RPMI7951 (cell line): ENCODE data around the gene ZFR2. TPM values are rescaled to one million over a fixed set of nuclear protein-coding genes. Genes with fewer than 3 reads are reported as not detected.

Experiments
- DNase-seq: peaks from one replicate; pipeline ENCODE4 v3.0.0-alpha.2; 2012; ENCODE audit warnings: low read depth
- total RNA-seq: library from RNA; depleted of rRNA; stranded (reverse); fragments of >200 nt; shearing (Covaris generic); gene quantifications from 2 replicates; pipeline ENCODE4 v1.2.3, GENCODE V29; 2014

ZFR2 gene
- total RNA-seq, 1 experiment from 2014 or later, result not detected

DNA sequence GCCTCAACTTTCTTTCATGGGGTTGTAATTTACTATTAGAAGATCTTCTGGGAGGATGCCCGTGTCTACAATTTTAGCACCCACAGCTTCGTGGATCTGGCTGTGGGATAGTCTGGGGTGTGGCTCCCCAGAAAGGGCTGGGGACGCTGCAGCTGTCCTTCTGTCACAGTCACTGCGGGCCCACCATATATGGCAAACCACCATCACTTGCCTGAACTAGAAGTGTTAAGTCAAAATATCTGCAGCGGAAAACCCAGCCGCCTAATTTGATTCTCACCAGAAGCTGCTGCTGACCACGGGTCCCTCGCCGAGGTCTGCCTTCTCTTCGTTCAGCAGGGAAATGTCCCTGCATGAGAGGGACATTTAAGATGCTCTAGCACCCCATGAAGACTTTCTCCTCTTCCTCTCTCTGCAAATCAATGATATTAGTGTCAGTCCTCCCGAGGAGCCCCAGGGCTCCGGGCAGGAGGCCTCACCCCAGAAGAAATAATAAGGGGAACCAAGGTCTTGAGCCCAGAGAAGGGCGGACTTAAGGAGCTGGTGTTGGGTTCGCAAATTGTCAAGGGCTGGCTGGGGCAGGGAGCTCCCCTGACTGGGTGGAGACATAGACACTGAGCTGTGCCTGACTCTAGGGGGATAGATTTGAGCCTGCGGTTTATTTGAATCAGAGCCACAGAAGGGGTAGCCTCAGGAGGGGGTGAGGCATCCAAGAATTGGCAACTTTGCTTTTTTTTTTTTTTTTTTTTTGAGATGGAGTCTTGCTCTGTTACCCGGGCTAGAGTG, 79.7 kb downstream of the ZFR2 start:
- DNase-seq, result no peak

DNA sequence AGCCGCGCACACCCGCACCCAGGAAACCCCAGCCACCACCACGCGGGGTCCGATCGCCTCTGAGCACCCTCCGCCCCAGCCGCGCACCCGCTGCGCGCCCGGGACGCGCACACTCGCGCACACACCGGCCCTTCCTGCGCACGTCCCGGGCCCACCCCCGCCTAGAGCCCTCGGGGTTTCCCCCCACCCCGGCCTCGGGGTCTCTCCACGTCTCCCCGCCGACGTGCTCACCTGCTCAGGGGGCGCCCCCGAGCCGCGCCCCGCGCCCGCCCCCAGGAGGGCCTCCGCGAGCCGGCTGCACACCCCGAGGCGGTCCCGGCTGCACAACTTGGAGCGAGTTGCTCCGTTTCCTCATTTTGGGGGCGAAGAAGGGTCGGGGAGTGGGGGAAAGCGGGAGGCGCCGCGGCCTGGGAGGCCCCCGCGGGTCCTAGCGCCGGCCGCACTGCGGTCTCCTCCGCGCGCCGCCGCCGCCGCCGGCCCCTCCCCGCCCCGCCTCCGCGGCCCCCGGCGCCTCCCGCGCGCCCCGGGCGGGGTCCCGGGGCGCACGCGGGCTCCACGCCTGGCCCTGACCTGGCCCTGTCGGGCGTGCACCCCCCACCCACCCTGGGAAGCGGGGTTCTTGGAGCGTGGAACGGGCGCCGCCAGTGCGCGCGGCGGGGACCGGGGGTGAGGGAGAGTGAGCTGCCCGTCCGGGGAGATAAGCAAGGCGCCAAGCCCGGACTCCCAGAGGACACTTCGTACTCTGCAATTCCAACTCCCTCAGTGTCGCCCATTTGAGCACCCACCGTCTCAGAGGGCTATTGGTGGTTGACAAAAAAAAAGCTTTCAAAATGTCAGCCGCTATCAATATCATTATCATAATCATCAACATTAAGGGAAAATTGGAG, 82.7 kb downstream of the ZFR2 start, which contains the start of gene MATK:
Gene MATK, minus strand, starts transcription at position 444 of the 887 bp plus-strand sequence. CDS start 1,246 bp downstream, outside the sequence.
- DNase-seq, result no peak

DNA sequence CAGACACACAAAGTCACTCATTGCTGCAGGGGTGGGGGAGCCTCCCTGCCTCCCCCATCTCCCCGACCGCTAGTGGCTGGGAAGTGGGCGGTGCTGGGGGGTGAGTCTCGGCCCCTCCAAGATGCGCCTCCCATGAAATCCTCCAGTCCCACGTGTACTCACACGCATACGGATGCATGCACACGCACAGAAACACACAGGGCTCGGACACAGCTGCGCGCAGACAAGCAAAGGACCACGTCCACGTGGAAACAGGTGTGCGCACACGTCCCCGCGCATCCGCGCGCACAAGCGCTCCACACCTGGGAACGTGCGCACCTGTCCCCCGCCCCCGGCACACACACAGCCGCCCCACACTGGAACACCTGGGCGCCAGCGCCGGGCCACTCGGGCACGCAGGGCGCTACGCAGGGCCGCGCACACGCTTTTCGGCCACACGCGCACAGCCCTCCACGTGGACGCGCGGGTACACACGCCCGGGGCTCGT, 83.3 kb downstream of the ZFR2 start:
- no peak for DNase-seq

DNA sequence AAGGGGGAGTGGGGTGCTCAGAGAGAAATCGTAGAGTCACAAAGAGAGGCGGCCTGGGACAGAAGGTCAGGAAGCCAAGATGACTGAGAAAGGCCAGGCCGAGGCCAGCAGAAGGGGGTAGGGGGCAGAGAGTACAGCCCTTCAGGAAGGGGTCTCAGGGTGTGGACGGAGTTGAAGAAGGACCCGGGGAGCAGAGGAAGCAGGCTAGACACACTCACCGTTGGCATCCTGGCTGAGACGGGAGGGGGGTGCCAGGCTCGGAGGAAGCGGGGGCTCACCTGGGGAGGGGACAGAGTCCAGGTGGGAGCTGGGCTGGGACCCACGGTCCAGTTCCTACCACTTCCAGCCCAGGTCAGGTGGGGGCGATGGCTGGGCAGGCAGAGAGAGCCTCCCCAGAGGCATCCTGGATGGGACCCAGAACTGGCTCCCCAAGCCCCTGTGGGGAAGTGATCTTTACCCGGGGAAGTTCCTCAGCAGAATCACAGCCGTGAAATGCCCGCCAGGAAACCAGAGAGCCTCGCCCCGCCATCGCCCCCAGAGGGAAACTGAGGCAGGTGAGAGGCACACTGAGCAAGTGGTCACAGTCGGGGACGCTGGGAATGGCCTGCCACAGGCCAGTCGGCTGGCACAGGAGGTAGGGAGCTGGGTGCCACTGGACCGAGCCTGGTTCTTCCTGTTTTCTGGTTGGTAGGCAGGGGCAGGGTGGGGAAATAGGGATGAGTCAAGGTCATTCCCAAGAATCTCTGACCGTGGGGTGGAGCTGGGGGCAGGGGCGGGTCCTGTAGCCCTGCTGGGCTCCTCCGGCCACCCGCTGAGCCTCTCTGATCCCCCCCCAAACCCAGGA, 84.0 kb downstream of the ZFR2 start:
- no peak for DNase-seq

DNA sequence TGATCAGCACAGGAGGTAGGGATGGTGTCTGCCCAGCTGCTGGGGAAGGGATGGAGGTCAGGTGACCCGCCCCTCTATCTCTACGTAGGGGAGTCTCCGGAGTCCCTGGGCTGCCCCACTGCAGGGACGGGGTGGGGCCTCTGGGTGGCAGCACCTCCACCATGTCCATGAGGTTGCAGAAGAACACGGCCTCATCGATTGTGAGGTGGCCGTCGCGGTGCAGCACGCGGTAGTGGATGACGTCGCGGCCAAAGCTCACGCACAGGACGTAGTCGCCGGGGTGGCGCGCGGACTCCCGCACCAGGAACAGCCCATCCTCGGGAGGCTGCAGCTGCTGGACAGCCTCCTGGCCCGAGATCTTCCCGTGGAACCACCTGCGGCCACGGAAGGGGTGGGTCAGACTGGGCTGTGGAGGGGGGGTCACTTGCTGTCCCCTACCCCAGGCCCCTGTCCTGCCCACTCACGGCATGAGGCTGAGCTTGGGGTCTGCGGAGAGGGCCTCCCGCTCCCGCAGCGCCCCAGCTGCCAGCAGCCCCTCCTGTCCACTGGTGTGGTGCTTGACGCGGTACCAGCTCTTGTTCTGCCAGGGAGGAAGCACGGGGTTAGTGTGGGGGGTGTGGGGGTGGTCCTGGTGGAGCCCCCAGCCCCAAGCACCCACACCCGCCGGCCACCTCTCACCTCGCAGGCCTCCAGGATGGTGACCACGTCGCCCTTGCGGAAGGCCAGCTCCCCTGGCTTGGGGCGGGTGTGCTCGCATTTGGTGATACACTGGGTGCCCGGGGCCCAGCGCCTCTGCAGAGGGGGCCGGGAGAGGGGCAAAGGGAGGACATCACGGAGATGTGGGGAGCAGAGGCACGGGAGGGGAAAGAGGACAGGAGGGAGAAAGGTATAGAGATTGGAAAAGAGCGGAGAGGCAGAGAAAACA, 84.9 kb downstream of the ZFR2 start:
- DNase-seq, result no peak

DNA sequence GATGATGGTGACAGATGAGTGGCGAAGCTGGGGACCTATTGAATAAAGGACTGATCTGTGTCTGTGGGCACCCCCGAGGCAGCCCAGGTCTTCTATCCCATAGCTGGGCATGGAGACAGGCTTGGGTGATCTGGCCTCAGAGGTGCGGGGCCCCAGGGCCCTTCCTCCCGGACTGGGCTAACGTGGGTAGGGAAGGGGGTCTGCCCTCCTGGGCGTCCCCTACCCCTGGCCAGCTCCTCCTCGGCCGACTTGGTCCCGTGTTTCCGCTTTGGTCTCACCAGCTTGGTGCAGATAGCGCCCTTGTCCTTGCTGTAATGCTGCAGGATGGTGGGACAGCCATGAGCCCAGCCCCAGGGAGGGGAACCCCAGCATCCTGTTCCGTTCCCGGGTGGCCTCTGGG, 85.9 kb downstream of the ZFR2 start:
- DNase-seq, result no peak

DNA sequence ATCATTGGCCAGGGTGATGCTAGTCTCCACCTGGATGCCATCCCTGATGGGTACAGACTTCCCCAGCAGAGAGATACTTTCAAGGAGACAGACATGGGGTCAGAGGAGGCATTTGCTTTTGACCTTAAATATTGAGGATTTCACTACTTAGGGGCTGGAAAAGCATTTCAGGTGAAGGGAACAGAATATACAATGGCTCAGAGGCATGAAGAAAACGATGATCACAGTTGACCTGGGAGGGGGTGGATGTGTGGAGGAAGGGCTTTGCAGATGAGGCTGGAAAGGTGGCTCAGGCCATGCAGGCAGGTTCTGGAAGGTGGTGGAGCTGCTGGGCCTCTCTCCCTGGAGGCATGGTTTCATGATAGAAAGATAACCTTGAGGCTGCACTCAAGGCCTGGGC, 86.5 kb downstream of the ZFR2 start:
- DNase-seq, result no peak

DNA sequence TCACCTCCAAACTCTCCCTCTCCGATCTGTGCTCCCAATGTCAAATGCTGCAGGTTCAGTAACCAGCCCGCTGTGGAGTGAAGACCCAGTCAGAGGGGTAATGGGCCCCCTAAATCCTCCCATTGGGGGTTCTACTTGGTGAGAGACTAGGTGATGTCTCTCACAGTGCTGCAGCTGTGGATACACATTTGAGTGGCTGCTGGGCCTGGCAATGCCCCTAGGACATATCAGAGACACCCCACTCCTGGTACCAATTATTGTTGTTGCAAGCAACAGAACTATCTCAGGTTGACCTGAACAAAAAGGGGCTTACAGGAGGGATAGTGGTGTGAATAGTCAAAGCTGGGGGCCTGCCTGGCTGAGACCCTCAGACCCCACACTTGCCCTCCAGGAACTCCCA, 87.2 kb downstream of the ZFR2 start:
- no peak for DNase-seq

DNA sequence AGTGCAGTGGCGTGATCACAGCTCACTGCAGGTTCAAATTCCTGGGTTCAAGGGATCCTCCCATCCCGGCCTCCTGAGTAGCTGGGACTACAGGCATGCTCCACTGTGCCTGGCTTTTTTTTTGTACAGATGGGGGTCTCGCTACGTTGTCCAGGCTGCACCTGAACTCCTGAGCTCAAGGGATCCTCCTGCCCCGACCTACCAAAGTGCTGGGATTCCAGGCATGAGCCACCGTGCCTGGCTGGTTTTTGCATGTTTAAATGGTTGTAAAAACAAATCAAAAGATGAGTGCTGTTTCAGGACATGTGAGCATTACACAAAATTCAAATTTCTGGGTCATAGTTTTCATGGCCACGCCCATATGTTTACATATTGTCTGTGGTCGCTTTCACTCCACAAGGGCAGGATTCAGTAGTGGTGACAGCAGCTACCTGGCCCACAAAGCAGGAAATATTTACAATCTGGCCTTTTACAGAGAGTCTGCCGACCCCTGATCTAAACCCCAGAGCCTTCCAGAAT, 88.0 kb downstream of the ZFR2 start:
- DNase-seq, result no peak

DNA sequence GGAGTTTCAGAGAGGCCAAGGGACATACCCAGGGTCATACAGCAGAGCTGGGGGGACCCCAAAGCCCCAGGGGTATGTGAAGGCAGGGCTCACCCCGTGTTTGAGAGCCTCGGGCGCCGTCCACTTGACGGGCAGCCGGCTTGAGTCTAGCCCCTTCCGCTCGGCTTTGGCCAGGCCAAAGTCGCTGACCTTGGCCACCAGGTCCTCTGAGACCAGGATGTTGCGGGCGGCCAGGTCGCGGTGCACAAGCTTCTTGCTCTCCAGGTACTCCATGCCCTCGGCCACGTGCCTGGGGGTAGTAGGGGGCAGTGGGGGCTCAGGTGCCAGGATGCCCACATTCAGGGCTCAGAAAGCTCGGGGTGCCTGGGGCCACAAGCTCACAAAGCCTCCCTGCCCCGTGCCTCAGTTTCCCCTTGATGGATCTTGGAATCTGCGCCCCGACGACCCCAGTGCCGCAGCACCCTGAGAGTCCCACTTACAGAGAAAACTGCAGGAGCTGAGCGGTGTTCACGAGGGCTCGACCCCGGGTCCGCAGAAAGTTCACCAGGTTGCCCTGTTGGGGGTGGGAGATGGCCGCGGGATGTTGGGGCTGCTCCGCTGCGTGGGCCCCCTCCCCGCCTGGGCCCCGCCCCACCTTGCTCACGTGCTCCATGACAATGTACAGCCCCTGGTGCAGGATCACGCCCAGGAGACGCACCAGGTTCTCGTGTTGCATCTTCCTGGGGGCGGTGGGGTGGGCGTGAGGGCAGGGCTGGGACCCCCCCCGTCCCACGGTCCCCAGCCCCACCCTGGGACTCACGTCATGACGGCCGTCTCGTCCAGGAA, 89.7 kb downstream of the ZFR2 start:
- DNase-seq, result no peak

DNA sequence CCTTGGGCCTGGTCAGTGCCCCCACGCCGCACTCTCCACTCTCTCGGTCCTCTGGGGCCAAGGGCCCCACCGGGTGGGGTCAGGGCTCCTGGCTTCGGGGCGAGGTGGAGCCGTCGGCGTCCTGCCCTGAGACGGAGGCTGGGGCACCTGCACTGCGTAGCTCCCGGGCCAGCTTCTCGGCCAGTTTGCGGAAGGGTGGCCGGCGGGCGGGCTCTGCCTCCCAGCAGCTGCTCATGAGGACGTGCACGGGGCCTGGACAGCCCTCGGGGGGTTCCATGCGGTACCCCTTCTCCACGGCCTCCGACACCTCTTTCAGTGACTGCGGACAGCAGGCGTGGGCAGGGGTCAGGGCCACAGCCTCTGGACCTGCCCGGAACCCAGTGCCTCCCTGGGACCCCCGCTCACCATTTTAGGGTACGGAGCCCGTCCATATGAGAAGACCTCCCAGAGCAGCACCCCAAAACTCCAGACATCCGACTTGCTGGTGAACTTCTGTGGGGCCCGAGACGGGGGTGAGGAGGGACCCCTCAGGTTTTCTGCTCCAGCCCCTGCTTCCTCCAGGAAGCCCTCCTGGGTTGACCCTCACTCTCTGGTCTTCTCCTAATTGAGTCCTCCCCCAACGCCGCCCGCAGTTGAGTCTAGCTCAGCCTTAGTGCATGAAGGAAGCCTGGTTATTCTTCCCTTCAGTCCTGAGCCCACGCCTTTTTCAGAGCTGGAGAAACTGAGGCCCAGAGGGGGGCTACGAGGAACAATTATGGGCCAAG, 90.6 kb downstream of the ZFR2 start:
- DNase-seq, result no peak

DNA sequence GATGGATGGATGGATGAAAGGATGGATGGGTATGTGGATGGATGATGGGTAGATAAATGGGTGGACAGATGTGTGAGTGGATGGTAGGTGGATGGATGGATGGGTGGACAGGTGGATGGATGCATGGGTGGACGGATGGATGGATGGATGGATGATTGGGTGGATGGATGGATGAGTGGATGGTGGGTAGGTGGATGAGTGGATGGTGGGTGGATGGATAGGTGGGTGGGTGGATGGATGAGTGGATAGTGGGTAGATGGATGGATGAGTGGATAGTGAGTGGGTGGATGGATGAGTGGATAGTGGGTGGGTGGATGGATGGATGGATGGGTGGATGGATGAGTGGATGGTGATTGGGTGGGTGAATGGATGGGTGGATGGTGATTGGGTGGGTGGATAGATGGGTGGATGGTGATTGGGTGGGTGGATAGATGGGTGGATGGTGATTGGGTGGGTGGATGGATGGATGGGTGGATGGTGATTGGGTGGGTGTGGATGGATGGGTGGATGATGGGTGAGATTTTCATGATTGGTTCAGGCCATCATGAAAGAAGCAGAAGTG, 92.3 kb downstream of the ZFR2 start:
- DNase-seq, result no peak

DNA sequence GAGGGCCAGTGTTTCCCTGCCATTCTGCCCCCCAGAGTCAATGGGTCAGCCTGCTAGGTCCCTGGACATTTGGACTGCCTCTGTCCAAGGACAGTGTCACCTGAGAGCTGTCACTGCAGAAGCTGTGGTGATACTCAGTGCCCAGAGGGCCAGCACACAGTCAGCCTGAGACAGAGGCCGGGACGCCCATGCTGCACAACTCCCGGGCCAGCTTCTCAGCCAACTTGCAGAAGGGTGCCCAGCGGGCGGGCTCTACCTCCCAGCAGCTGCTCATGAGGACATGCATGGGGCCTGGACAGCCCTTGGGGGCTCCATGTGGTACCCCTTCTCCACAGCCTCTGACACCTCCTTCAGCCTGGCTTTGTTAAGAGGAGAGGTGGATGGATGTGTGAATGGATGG, 93.0 kb downstream of the ZFR2 start:
- no peak for DNase-seq

DNA sequence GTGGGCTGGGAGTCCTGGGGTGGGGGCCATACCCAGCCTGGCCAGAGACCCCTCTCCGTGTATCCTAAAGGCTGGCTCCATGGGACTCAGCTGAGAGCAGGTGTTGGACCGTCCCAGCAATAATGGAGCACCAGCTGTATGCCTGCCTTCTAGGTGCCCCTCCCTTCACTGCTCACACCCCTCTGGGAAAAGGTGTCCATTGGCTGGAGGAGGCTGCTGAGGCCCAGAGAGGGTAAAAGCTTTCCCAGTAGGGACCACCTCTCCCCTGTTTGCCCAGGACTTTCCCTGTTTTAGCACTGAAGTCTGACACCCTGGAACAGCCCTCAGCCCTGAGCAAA, 93.5 kb downstream of the ZFR2 start:
- DNase-seq, result no peak

DNA sequence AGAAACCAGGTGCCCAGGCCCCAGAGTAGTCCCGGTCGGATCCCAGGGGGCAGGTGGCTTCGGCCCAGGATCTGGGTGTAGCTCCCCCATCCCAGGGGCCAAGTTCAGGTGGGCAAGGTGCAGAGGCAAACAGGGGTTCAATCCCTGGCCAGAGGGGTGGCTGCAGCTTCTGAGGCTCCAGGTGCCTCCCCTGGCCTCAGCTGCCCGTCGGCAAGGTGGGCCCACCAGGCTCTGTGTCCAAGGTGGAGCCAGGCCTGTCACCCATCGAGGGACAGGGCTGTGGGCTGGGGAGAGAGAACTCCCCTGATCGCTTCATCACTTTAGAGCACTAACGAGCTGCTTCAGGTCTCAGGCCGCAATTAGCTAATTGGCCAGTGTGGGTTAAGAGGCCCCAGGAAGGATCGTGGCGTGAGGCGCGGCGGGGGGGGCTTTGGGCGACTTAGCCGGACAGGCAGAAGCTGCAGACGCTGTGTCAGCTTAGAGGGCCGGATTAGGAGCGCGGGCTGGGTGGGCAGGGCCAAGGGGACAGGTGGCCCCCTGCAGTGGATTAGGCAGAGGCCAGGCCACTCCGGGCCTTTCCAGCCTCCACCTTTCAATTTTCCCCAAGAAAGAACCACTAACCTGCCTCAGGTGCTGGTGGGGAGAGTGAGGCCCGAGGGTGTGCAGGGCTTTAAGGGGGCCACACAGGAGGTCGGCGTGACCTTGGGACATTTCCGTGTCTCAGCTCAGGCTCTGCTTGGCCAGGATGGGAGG, 94.0 kb downstream of the ZFR2 start:
- DNase-seq, result no peak

DNA sequence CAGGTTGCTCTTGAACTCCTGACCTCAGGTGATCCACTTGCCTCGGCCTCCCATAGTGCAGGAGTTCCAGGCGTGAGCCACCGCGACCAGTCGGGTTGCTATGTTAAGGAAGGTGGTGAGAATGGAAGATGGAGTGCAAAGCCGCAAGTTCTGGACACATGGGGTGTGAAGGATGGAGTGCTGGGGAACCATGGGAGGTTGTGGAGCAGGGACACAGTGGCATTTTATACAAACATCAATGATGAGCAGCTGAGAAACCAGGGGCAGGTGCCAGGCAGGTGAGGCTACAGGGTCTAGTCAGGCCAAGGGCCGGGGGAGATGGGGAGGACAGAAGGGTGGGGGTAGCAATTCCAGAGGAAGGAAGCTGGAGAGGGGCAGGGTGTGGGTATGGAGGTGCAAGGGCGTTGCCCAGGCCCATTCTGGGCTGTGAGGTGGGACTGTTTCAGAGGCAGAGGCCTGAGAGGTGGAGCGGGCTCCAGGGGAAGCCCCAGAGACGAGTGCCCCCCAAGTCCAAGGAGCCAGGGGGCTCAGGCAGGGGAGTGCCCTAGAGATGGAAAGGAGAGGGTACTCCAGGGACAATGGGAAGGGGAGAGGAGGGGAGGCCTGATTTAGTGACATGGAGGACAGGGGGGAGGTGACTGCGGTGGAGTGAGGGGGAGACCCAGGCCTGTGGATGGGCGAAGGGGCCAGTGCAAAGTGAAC, 94.9 kb downstream of the ZFR2 start:
- no peak for DNase-seq

DNA sequence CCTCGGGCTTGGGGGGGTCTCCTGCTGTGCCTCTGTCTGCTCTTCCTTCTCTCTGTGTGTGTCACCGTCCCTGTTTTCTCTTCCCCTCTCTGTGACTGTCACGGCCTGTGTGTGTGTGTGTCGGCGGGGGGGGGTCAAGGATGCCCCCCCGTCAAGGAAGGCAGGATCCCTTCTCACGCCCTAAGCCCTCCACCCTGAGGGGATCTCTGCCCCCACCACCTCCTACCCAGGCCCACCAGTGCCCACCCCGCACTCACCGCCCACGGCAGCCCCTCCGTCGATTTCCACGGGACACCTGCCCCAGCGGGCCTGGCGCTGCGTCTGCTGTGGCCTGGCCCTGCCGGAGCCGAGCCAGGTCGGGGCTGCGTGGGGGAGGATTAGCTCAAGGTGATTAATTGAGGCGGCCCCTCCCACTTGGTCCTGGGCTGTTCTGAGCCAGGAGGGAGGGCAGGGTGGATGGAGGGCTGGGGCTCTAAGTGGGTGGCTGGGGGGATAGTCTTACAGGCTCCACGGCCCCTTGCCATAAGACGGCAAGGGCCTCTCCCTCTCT, 96.9 kb downstream of the ZFR2 start, which contains the start of gene RAX2:
Gene RAX2, minus strand, starts transcription at position 323 of the 550 bp plus-strand sequence. CDS start 486 bp downstream, outside the sequence.
- DNase-seq, result no peak
